Mononuclear cell (primary cell): ENCODE measurements around the gene WDR54. TPM values are rescaled to one million over a fixed set of nuclear protein-coding genes. Genes with fewer than 3 reads are reported as not detected.

Experiments used
- H3K27me3 ChIP-seq: 2 replicates; pipeline ENCODE4 v1.6.0; 2011; ENCODE audit warnings: low read length, control low read depth; ENCODE audit not compliant: insufficient read depth
- H3K4me1 ChIP-seq: 2 replicates; pipeline ENCODE4 v1.5.1; 2011; ENCODE audit warnings: mild to moderate bottlenecking, low read length, control low read depth; ENCODE audit not compliant: insufficient read depth
- H3K4me3 ChIP-seq: 2 replicates; pipeline ENCODE4 v1.5.1; 2011; ENCODE audit warnings: mild to moderate bottlenecking, low read length, moderate library complexity
- H3K9me3 ChIP-seq: 2 replicates; pipeline ENCODE4 v1.5.1; 2011; ENCODE audit warnings: low read depth, mild to moderate bottlenecking, control low read depth, low read length
- total RNA-seq: library from RNA; depleted of rRNA; stranded (reverse); fragments of >200 nt; gene quantifications from one replicate; pipeline ENCODE4 v1.2.3, GENCODE V29; 2012

Gene WDR54
- total RNA-seq, 1 donor, result 9.3 TPM

DNA sequence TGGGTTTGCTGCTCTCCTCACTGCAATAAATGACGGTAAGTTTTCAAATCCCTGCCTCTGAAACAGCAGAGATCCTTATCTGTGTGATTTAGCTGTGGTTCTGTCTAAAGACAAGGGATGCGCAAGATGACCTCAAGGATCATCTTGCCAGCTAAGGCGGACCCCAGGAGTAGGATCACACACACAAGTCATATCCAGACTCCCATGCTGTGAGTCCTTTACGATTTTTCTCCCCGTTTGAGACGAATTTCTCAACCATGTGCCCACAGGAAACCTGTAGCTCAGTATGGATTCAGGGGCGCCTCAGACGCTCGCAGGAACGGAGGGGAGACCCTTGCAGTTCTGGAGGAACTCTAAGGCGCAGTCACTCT lies 30.3 kb upstream of the WDR54 start:
- peaks cover 5% of the 10 kb centered on the region for H3K27me3 ChIP-seq

DNA sequence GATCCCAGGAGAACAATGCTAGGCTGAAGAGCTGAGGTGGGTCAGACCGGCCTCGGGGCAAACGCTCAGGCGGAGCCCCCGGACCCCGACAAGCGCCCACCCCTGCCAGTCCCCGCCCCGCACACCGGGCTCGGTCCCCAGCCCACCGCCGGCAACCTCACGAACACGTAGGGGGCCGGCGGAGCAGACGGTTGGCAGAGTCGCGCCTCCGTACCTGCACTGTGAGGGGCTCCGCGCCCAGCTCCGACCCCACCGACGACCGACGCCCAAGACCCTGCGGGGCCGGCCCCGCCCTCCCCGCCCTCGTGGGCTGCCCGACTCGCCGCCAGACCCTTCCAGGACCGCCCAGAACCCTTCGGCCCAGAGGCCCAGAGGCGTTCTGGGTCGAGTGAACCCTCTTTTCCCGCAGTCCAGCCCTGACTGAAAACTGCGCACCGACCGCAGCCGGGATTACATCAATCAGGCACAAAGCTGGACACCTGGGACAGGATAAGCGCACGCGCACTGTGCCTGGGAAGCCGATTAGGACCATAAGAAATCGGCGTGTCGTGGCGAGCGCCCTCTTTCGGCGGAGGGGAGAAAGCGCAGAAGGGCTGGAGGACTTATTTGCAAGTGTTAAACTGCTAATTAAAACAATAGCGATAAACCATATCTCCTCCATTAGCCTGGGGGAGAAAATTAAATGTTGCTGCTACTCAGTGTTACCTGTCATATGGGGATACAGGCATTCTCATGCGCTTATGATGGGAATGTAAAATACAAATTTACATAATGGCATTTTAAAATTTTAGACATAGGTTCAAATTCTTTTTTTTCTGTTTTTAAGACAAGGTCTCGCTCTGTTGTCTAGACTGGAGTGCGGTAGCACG lies 29.7 kb upstream of the WDR54 start:
- Histone ChIP-seq H3K4me1 (peaks cover 32% of the 10 kb centered on the region), H3K9me3 (no peaks in the 10 kb centered on the region), H3K4me3 (peak overlapping the region; percentile 79), H3K27me3 (peaks cover 5% of the 10 kb centered on the region)

More for the DNA sequence above, 30.3 kb upstream of the WDR54 start:
- Histone ChIP-seq H3K9me3 (no peaks in the 10 kb centered on the region), H3K4me3 (peak overlapping the region; percentile 79), H3K4me1 (peaks cover 32% of the 10 kb centered on the region)

DNA sequence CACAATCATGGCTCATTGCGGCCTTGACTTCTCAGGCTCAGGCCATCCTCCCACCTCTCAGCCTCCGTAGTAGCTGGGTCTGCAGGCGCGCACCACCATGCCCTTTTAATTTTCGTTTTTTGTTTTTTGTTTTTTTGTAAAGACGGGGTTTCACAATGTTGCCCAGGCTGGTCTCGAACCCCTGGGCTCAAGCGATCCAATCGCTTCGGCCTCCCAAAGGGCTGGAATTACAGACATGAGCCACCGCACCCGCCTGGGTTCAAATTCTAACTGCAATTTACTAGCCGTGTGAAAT lies 29.1 kb upstream of the WDR54 start:
- H3K27me3 ChIP-seq, result peaks cover 5% of the 10 kb centered on the region
- H3K9me3 ChIP-seq, result no peaks in the 10 kb centered on the region
- no peak overlapping the region for H3K4me3 ChIP-seq
- peaks cover 32% of the 10 kb centered on the region for H3K4me1 ChIP-seq

DNA sequence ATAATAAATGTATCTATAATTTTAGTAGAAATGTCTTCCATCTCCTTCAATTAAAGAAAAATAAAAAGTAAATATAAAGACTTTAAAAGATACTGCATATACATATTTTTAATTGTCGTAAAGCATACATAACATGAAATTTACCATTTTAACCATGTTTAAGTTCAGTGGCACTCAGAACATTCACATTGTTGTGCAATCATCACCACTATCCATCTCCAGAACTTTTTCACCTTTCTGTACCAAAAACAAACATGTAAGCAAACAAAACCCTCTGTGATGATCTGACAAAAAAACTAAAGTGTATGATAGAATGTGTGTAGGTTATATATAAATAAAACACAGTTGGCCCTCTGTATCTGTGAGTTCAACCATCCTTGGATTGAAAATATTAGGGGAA lies 28.0 kb upstream of the WDR54 start:
- no peaks in the 10 kb centered on the region for H3K9me3 ChIP-seq
- H3K4me1 ChIP-seq, result peaks cover 24% of the 10 kb centered on the region

DNA sequence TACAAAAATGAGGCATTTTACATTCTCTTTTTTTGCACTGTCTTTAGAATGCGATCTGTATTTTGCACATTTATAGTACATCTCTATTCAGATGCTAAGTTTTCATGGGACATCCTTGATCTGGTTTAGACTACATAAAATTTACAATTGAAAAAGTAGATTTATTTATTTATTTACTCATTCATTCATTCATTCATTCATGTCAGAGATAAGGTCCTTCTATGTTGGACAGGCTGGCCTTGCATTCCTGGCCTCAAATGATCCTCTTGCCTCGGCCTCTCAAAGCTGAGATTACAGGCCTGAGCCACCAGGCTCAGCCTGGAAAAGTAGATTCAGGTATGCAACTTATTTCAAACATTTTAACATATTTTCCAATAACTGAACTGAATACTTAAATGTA lies 25.4 kb upstream of the WDR54 start:
- Histone ChIP-seq H3K27me3 (peaks cover 5% of the 10 kb centered on the region), H3K4me3 (no peak overlapping the region), H3K4me1 (peaks cover 5% of the 10 kb centered on the region), H3K9me3 (no peaks in the 10 kb centered on the region)

More for the DNA sequence above, 28.0 kb upstream of the WDR54 start:
- no peak overlapping the region for H3K4me3 ChIP-seq
- peaks cover 5% of the 10 kb centered on the region for H3K27me3 ChIP-seq

DNA sequence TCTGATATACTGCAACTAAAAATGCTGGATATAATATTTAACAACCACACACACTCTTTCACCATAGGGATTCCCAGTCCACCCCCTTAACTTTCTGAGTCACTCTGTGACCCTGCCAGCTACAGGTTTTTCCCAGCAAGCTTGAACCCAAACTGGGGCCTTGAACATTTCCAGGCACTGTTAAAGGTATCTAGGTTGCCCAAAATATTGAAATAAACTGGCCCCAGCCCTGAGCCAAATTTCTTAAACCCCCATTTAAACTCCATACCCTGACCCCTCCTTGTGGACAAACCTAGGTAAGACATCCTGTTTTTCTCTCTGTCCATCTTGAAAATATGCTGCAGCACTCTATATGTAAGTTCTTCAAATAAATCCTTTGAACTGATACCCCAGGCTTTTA lies 21.7 kb upstream of the WDR54 start:
- Histone ChIP-seq H3K27me3 (peaks cover 1% of the 10 kb centered on the region), H3K9me3 (no peaks in the 10 kb centered on the region), H3K4me3 (no peak overlapping the region), H3K4me1 (no peaks in the 10 kb centered on the region)

DNA sequence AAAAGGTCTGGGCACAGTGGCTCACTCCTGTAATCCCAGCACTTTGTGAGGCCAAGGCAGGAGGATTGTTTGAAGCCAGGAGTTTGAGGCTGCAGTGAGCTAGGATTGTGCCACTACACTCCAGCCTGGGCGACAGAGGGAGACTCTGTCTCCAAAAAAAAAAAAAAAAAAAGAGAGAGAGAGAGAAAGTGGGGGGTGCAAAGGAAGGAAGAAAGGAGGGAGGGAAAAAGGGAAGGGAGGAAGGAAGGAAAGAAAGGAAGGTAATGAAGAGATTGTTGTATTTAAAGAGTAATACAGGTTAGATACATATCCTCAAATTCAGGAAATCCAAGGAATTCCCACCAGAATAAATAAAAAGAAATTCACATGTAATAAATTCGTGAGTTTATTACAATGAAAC lies 19.6 kb upstream of the WDR54 start:
- Histone ChIP-seq H3K4me1 (no peaks in the 10 kb centered on the region), H3K9me3 (no peaks in the 10 kb centered on the region), H3K27me3 (no peaks in the 10 kb centered on the region), H3K4me3 (no peak overlapping the region)

DNA sequence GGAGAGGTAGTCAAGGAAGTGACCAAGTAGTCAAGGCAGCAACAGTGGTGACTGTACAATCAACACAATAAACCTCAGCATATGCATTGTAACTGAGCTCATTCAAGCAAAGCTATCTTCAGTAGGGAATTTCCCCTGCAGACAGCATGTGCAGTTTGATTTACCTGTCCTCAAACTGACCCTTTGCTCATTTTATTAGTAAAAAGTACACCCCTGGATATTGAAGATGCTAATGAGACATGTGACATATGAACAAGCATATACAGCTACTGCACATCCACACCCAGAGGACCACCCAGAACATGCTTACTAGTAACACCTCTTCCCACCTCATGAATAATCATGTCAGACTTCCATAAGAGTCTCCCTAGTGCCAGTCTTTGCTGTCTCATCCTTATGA lies 15.5 kb upstream of the WDR54 start:
- Histone ChIP-seq H3K27me3 (no peaks in the 10 kb centered on the region), H3K4me3 (no peak overlapping the region), H3K9me3 (no peaks in the 10 kb centered on the region), H3K4me1 (no peaks in the 10 kb centered on the region)

DNA sequence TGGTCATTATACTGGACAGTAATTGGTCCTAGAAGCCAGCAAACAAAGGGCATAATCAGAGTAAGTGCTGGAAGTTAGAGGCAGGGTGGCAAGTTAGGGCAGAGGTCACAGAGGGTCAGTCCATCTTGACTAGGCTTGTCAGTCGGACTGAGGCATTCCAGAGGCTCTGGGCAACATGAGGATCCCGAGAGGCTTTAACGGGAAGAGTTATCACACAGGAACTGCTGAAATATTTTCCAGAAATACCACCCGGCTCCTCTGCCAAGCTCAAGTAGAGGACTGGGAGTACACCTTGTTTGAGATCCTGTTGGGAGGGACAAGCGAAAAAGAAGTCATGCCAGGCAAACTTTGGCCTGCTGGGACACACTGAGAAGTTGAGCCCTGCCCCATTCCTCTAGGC lies 13.8 kb upstream of the WDR54 start:
- Histone ChIP-seq H3K4me3 (no peak overlapping the region), H3K9me3 (no peaks in the 10 kb centered on the region), H3K4me1 (no peaks in the 10 kb centered on the region), H3K27me3 (no peaks in the 10 kb centered on the region)

DNA sequence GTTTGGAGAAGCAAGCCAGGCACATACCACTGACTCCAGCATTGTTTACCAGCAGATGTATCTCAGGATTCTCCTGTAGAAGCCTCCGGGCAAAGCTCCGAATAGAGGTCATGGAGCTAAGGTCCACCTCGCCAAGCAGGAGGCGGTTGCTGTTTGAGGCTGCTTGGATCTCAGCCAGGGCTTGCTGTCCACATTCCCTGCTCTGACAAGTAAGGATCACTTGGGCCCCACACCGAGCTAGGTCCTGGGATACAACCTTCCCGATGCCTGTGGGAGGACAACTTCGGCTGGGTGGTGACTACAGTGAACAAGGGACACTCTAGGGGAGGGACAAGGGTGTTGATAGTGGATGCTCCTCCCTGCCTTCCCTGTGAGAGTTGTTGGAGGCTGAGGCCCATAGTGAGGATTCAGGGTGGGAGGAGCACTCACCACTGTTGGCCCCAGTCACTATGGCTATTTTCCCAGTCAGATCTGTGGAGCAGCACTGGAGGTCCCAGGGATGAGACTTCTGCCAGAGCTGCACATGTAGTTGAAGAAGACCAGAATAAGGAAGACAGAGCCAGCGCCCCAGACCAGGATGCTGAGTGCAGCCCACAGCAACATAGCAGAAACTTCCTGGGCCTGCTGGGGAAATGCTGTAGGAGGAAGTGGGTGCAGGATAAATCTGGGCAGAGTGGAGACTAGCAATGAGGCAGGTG lies 8.4 kb upstream of the WDR54 start:
- H3K27me3 ChIP-seq, result no peaks in the 10 kb centered on the region
- H3K9me3 ChIP-seq, result no peaks in the 10 kb centered on the region
- no peak overlapping the region for H3K4me3 ChIP-seq
- peaks cover 32% of the 10 kb centered on the region for H3K4me1 ChIP-seq

DNA sequence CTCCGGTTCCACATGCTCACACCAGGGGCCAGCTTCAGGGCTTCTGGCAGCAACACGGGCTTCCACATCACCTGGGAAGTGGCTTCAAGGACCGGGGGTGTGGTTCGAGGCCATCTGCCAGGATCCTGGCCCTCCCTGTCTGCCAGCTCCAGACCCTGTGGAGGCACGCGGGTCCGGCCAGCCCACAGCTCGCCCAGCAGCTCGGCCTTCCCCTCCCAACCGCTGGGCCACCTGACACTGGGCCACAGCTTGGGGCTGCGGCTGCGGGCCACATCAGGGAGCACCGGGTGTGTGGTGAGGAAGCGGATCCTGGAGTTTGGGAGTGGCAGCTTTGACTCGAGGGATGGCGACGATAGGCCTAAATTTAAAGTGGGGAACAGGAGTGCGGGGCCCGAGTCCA lies 7.1 kb upstream of the WDR54 start:
- H3K27me3 ChIP-seq, result no peaks in the 10 kb centered on the region
- peak overlapping the region; percentile 38 for H3K4me3 ChIP-seq
- H3K9me3 ChIP-seq, result no peaks in the 10 kb centered on the region
- H3K4me1 ChIP-seq, result peaks cover 36% of the 10 kb centered on the region

DNA sequence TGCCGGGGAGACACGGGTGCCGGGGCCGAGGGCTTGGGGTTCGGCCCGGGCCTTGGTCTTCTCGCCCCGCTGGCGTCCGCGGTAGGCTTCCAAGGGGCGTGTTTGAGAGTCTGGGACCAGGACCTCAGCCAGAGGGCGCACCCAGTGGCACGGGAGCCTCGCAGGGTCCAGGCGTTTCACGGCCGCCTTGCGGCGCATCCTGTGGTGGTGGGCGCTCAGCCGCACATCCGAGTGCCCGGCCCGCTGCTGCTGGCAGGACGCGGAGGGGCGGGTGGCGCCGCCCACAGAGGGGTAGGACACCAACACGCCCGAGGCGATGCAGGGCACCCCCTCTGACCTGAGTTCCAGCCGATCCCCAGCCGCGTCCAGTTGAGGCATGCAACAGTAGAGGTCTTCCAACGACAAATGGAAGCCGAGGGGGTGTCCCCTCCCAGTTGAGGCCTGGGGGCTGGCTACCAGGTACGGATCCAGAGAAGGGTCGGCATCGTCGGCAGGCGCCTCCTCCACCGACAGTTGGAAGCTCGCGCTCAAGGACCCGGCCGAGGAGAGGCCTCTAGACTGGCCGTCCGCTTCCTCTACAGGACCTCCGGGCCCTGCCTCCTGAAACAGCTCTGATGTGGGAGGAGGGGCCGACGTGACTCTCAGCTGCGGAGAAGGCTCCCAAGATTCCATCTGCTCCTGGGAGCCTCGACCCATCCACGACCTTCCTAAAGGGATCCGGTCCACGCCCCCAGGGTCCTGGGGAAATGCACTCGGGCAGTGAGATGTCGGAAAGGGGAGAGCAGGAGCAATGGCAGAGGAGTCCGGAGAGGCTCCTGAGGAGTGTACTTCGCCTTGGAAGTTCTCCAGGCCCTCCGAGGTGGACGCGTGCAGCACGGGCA lies 6.4 kb upstream of the WDR54 start:
- H3K9me3 ChIP-seq, result no peaks in the 10 kb centered on the region

DNA sequence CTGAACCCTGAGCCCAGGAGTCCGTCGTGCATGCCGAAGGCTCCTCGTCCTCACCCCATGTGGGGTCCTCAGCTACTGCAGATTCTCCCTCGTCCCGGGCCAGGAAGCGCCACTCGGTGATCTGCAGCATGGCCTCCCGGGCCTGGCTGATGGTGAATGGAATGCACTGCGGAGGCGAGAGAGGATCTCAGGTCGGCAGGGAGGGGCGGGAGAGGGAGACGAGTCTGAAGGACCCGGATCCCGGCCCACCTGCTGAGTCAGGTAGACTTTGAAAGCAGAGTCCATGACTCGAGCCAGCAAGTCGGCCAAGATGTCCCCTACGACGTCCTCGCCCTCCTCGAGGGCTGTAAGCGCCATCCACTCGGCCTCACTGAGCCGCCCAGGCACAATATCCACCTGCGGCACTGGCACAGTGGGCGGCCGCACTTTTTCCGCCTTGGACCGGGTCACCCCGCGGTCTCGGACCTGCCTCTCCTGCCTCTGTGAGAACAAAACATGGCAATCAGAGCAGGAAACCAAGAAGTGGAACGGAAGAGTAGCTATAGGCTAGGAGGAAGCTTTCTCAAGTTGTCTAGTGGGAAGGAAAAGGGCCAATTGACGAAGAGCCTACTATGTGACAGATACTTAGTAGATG lies 5.7 kb upstream of the WDR54 start:
- Histone ChIP-seq H3K27me3 (no peaks in the 10 kb centered on the region), H3K9me3 (no peaks in the 10 kb centered on the region), H3K4me3 (peak overlapping the region; percentile 38), H3K4me1 (peaks cover 47% of the 10 kb centered on the region)

More for the DNA sequence above, 6.4 kb upstream of the WDR54 start:
- peak overlapping the region; percentile 38 for H3K4me3 ChIP-seq
- peaks cover 40% of the 10 kb centered on the region for H3K4me1 ChIP-seq
- H3K27me3 ChIP-seq, result no peaks in the 10 kb centered on the region

DNA sequence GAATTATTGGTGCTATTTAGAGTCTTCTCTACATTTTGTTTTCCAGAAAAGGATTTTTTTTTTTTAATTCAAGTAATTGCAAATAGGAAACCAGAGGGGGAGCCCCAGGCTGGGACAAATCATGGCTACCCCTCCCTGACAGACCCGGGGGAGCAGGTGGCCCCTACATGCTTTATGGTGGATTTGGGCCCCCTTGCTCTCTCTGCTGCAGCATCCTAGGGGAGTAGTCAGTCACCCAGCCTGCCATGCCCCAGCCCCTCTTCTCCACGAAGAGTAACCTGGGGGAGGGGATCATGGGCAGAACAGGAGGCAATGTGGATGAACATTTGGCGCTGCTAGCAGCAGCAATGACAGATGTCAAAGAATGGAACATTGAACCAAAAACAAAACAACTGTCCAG lies 4.8 kb upstream of the WDR54 start:
- Histone ChIP-seq H3K4me3 (no peak overlapping the region), H3K9me3 (no peaks in the 10 kb centered on the region), H3K27me3 (no peaks in the 10 kb centered on the region), H3K4me1 (peaks cover 54% of the 10 kb centered on the region)

DNA sequence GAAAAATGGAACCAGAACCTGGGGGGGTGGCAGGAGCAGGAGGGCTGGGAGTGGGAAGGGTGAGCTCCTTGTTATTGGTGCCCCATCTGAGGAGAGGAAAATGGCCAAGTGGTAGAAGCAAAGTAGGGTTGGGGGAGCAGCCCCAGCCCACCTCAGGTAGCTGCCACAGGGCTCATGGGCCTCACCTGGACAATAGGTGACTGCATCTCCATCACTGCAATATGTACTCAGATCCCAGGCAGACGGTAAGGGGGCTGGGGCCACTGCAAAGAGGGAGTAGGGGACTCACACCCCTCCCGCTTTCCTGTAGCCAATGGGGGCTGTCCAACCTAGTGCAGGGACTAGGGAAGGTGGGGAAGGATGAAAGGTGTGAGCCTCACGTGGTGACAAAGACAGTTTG lies 4.3 kb upstream of the WDR54 start:
- H3K27me3 ChIP-seq, result no peaks in the 10 kb centered on the region
- H3K4me1 ChIP-seq, result peaks cover 58% of the 10 kb centered on the region
- H3K4me3 ChIP-seq, result no peak overlapping the region

More for the DNA sequence above, 4.3 kb upstream of the WDR54 start:
- H3K9me3 ChIP-seq, result no peaks in the 10 kb centered on the region
